HepG2 (cell line): ENCODE measurements around the gene RAD21L1.

Experiments used
- ATF3 ChIP-seq: sonication (generic); formaldehyde crosslinking; IDR thresholded peaks from 2 replicates; pipeline ENCODE4 v1.4.0; 2020; ENCODE audit warnings: missing genetic modification reagents
- CEBPB ChIP-seq: IDR thresholded peaks from 2 replicates; pipeline ENCODE4 v1.6.1; 2011; ENCODE audit warnings: low read depth, low read length, improper control_type of control experiment, borderline replicate concordance
- CTCF ChIP-seq: sonication (generic); formaldehyde crosslinking; IDR thresholded peaks from 2 replicates; pipeline ENCODE4 v1.5.0; 2020; ENCODE audit warnings: mild to moderate bottlenecking, missing genetic modification reagents, moderate library complexity
- NR1H2 ChIP-seq: sonication (generic); formaldehyde crosslinking; IDR thresholded peaks from 2 replicates; pipeline ENCODE4 v1.8.1; 2022; ENCODE audit warnings: low read depth, missing genetic modification reagents, borderline replicate concordance
- ZBTB1 ChIP-seq: sonication (generic); formaldehyde crosslinking; IDR thresholded peaks from 2 replicates; pipeline ENCODE4 v1.4.0; 2020; ENCODE audit warnings: missing genetic modification reagents, borderline replicate concordance
- ZNF143 ChIP-seq: sonication (generic); formaldehyde crosslinking; IDR thresholded peaks from 2 replicates; pipeline ENCODE4 v1.4.0; 2020; ENCODE audit warnings: missing genetic modification reagents
- ZNF572 ChIP-seq: sonication (generic); formaldehyde crosslinking; IDR thresholded peaks from 2 replicates; pipeline ENCODE4 v1.5.1; 2020; ENCODE audit warnings: mild to moderate bottlenecking, missing genetic modification reagents

- TF ChIP-seq CTCF (CRISPR knock-in tag) (no peak), ATF3 (CRISPR knock-in tag) (no peak), ZBTB1 (CRISPR knock-in tag) (no peak), NR1H2 (CRISPR knock-in tag) (no peak), CEBPB (no peak), ZNF143 (CRISPR knock-in tag) (no peak), ZNF572 (CRISPR knock-in tag) (no peak)
These were observed 79.1 kb downstream of the RAD21L1 start for GRCh38 chr20:1304710-1305515.
